ENCODE results near the gene PDRG1.
A peak's percentile ranks its signal among the peaks of the same experiment; 100 is the strongest.

PDRG1 gene

GRCh38 chr20:31903627-31904386 is 48.0 kb downstream of the PDRG1 start:
- DNase-seq = no peak

GRCh38 chr20:31901615-31902014 is 50.2 kb downstream of the PDRG1 start:
- DNase-seq = no peak

GRCh38 chr20:31897541-31897940 is 54.3 kb downstream of the PDRG1 start:
- DNase-seq = no peak

- DNase-seq = no peak
These were observed 55.8 kb downstream of the PDRG1 start for GRCh38 chr20:31896049-31896448.

GRCh38 chr20:31894980-31895675 is 56.7 kb downstream of the PDRG1 start:
- DNase-seq = peak; percentile 94 to 95
